ENCODE data around the gene SYT13.

- no peak for TF ChIP-seq ZC3H10 (CRISPR knock-in tag; IDR thresholded peaks at IDR 0.05)
- TF ChIP-seq RARB (CRISPR knock-in tag; IDR thresholded peaks at IDR 0.05) = no peak
- no peak for TF ChIP-seq BACH2 (CRISPR knock-in tag; IDR thresholded peaks at IDR 0.05; ENCODE audit: borderline replicate concordance)
These were observed at the start of gene SYT13 for GRCh38 chr11:45285930-45286632.

Measured in SK-N-SH treated with all-trans-retinoic acid at 6 μM for 48 hours (cell line).